Hepatocyte (in vitro differentiated cells): ENCODE measurements around the gene C5orf34.
"Not testable (repeated sequence)": the region's sequence is repeated elsewhere in the genome, so short reads cannot be mapped to it uniquely, and the experiment has no call there.

Source experiments
- EZH2phosphoT487 ChIP-seq: fragments of 200-600 bp; sonication (generic); IDR thresholded peaks from one replicate; pipeline ENCODE4 v1.6.1; 2018; ENCODE audit warnings: antibody characterized with exemption, mild to moderate bottlenecking, low read depth, moderate library complexity; ENCODE audit not compliant: unreplicated experiment, severe bottlenecking
- TF ChIP-seq, protein P1 (sequence below): fragments of 200-600 bp; sonication (generic); IDR thresholded peaks from 2 replicates; pipeline ENCODE4 v1.5.1; 2016; ENCODE audit warnings: antibody characterized with exemption, mild to moderate bottlenecking; ENCODE audit not compliant: poor library complexity

DNA sequence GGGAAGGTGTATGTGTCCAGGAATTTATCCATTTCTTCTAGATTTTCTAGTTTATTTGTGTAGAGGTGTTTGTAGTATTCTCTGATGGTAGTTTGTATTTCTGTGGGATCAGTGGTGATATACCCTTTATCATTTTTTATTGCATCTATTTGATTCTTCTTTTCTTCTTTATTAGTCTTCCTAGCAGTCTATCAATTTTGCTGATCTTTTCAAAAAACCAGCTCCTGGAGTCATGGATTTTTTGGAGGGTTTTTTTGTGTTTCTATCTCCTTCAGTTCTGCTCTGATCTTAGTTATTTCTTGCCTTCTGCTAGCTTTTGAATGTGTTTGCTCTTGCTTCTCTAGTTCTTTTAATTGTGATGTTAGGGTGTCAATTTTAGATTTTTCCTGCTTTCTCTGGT lies 73.4 kb downstream of the C5orf34 start:
- TF ChIP-seq, protein P1, sequence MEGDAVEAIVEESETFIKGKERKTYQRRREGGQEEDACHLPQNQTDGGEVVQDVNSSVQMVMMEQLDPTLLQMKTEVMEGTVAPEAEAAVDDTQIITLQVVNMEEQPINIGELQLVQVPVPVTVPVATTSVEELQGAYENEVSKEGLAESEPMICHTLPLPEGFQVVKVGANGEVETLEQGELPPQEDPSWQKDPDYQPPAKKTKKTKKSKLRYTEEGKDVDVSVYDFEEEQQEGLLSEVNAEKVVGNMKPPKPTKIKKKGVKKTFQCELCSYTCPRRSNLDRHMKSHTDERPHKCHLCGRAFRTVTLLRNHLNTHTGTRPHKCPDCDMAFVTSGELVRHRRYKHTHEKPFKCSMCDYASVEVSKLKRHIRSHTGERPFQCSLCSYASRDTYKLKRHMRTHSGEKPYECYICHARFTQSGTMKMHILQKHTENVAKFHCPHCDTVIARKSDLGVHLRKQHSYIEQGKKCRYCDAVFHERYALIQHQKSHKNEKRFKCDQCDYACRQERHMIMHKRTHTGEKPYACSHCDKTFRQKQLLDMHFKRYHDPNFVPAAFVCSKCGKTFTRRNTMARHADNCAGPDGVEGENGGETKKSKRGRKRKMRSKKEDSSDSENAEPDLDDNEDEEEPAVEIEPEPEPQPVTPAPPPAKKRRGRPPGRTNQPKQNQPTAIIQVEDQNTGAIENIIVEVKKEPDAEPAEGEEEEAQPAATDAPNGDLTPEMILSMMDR: not testable (repeated sequence)
- not testable (repeated sequence) for TF ChIP-seq EZH2phosphoT487
